ENCODE results near the gene NPW.

The NPW gene

DNA sequence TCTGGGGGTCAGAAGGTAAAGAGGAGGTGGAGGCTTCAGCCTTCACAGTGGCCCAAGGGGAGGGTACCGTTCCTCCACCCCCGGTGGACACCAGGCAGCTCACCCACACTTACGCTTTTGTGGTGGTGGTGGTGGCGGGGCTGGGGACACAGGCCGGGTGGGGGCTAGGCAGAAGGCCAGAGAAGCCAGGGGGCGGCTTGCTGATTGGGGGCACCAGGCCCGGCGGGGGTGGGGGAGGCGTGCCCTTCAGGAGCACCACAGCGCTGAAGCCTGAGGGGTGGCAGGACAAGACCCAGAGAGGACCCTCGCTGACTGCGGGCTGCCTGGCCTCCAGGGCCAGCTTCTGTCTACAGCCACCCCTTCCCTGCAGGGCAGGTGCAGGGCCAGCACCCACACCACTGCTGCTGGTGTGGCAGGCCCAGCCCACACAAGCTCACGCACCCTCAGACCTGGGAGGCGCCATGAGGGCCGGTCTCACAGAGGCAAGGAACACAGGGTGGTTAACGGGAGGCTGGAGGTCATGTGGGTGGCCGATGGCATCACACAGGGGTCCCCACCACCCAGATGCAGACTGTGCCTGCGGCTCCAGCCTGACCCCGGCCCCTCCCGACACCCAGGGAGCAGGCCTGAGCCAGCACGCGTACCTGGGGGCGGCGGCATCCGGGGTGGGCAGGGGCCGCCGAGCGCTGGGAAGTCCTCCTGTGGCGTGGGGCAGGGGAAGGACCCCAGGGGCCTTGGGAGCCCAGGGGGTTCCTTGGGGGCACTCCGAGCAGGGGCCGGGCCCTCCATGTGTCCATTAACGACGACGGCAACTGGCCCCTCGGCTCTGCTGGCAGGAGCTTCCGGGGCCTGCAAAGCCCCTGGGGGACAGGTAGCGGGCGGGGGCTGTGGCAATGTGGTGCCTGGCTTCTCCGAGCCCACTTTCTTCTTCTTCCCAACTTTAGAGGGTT is 20.5 kb upstream of the NPW start:
- TF ChIP-seq, protein P1, sequence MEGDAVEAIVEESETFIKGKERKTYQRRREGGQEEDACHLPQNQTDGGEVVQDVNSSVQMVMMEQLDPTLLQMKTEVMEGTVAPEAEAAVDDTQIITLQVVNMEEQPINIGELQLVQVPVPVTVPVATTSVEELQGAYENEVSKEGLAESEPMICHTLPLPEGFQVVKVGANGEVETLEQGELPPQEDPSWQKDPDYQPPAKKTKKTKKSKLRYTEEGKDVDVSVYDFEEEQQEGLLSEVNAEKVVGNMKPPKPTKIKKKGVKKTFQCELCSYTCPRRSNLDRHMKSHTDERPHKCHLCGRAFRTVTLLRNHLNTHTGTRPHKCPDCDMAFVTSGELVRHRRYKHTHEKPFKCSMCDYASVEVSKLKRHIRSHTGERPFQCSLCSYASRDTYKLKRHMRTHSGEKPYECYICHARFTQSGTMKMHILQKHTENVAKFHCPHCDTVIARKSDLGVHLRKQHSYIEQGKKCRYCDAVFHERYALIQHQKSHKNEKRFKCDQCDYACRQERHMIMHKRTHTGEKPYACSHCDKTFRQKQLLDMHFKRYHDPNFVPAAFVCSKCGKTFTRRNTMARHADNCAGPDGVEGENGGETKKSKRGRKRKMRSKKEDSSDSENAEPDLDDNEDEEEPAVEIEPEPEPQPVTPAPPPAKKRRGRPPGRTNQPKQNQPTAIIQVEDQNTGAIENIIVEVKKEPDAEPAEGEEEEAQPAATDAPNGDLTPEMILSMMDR (IDR thresholded peaks at IDR 0.05; ENCODE audit: low read depth, low read length) = no peak
- no peak overlapping the region for H3K4me3 ChIP-seq (replicated peaks in 1 of 2; ENCODE audit: low read depth in 2 of 2, low read length in 2 of 2)
- DNase-seq (ENCODE audit: low read depth in 2 of 2) = no peak

- no peak for DNase-seq (ENCODE audit: low read depth in 2 of 2)
- no peak overlapping the region for H3K4me3 ChIP-seq (replicated peaks in 1 of 2; ENCODE audit: low read depth in 2 of 2, low read length in 2 of 2)
- TF ChIP-seq, protein P1 (IDR thresholded peaks at IDR 0.05; ENCODE audit: low read depth, low read length) = no peak
Measured at GRCh38 chr16:1999866-2000514, 19.6 kb upstream of the NPW start.

GRCh38 chr16:2001035-2001434 is 18.6 kb upstream of the NPW start:
- H3K4me3 ChIP-seq (replicated peaks in 1 of 2; ENCODE audit: low read depth in 2 of 2, low read length in 2 of 2) = no peak overlapping the region
- no peak for DNase-seq (ENCODE audit: low read depth in 2 of 2)
- TF ChIP-seq, protein P1 (IDR thresholded peaks at IDR 0.05; ENCODE audit: low read depth, low read length) = no peak

DNA sequence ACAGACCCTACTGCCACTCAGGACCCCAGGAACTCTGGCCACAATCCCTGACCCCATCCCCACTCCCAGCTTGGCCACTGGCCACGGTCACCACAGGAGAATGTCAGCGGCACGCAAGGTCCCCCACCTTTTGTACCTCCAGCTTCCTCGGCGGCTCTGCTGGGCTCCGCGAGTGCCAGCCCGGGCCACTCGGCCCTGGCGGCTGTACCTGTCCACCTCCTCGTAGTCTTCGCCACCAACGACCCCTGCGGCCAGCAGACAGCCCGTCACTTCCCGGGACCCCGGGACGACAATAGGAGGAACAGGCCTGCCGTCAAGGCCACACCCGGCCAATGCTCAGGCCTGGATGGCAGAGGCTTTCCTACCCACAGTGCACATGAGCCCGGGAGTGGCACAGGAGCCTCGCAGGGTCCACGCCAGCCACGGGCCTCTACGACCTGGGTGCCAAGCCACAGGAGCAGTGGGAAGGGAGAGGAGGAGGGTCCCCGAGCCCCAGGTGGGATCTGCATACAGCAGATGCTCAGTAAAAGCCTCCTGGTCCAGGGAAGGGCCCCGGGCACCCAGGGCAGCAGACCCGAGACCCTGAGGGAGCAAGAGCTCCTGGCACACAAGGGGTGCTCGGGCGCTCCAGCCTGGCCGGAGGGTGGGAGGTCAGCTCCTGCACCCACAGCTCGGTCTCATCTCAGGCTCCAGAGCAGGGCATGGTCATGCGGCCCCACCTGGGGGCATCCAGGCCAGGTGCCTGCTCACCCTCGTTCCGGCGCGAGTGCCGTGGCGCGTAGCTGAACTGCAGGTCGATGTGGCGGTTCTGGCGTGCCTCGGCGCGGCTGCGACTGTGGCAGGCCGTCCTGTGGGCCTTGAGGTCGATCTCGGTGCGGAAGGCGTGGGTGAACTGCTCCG is 17.9 kb upstream of the NPW start:
- TF ChIP-seq, protein P1 (IDR thresholded peaks at IDR 0.05; ENCODE audit: low read depth, low read length) = no peak
- no peak for DNase-seq (ENCODE audit: low read depth in 2 of 2)
- H3K4me3 ChIP-seq (replicated peaks in 1 of 2; ENCODE audit: low read depth in 2 of 2, low read length in 2 of 2) = no peak overlapping the region

- H3K4me3 ChIP-seq (replicated peaks in 1 of 2; ENCODE audit: low read depth in 2 of 2, low read length in 2 of 2) = no peak overlapping the region
- no peak for DNase-seq (ENCODE audit: low read depth in 2 of 2)
- TF ChIP-seq, protein P1 (IDR thresholded peaks at IDR 0.05; ENCODE audit: low read depth, low read length) = no peak
Measured at GRCh38 chr16:2002406-2003230, 17.0 kb upstream of the NPW start.

Measured in cardiac fibroblast (primary cell).